NCI-H2171 (cell line): ENCODE results near the gene SHISA7.
"Not testable (repeated sequence)": the region's sequence is repeated elsewhere in the genome, so short reads cannot be mapped to it uniquely, and the experiment has no call there.

ENCODE experiments used
- DNase-seq: peaks from one replicate; lab custom pipeline; 2025; lab: John Stamatoyannopoulos, UW

SHISA7 gene

DNA sequence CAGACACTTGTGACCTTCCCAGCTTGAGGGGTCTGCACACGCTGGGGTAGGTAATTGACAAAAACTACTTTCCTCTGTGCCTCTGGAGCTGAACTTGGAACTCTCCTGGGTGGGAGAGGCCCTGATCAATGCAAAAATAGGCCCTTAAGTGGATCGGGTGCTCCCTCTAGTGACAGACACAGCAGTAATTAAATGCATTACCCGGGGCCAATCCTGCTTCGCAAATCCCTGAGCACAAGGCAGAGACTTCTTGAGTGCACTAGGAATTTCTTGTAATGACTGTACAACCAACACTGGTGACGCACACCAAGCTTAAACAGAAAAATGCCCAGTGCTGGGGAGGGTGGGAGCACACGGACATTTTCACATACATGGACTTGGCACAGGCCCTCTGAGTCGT lies 24.9 kb downstream of the SHISA7 start:
- peak; percentile 50 for DNase-seq

DNA sequence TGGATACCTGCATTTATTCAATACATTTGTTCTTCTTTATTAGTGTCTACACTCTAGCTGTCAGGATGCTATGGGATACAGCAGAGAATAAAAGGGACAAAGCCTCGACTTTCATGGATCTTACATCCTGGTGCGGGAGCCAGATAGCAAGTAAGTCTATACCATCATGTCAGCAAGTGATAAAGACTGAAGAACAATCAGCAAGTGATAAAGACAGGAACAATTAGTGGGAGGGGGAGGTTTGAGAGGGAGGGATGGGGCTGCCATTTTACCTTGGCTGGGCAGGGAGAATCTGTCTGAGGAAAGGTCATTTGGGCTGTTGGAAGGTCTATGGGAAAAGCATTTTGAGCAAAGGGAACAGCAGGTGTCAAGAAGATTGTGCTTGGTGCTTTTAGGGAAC lies 32.9 kb downstream of the SHISA7 start:
- DNase-seq, result no peak

DNA sequence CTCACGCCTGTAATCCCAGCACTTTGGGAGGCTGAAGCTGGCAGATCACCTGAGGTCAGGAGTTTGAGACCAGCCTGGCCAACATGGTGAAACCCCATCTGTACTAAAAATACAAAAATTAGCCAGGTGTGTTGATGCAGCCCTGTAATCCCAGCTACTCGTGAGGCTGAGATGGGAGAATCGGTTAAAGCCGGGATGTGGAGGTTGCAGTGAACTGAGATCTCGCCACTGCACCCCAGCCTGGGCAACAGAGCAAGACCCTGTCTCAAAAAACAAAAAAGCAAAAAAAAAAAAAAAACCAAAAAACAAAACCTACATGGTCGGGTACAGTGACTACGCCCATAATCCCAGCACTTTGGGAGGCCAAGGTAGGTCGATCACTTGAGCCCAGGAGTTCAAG lies 33.9 kb downstream of the SHISA7 start:
- not testable (repeated sequence) for DNase-seq

DNA sequence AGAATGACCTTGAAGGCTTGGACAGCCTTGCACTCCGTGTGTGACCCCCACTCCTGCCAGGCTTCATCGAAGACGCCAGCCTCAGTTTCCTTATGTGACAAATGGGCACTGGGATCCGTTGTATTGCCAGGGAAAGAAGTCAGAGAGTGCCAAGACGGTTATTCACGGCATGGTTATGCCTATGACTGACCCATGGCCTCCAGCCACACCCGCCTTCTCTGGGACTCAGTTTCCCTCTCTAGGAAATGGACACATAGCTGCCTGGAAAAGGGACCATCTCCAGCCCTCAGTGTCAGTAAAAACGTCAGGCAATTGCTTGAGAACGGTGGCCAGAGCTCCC lies 34.6 kb downstream of the SHISA7 start:
- no peak for DNase-seq

DNA sequence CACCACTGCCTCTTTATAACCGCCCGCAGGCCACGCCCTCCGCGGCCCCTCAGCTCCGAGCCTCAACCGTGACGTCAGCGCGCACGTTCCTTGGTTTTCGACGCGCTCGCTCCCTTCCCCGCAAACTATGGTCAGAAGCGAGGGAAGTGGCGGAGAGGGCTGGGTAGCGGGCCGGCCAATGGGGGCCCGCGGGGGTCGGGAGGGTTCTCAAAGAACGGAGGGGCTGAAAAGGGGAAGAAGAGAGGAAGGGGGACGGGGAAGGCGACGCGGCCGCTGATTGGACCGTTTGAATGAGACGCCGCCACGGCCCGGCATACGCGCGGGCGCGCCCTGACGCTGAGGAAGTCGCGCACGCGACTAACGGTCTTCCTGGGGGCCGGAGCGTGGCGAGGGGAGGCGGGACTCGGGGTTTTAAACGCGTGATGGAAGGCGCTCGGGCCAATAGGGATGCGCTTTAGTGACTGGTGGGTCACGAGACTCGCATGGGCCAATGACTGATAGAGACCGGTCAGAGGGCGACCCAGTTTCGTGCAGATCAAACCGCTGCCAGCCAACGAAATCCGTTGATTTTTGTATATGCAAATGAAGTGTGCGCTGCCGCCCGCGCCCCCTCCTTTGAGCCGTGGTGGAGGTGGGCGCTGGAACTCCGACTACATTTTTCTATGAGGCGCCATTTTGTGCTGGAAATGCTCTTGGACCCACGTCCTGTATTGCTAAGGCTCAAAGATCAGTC lies 35.1 kb downstream of the SHISA7 start:
- peak; percentile 99 for DNase-seq

DNA sequence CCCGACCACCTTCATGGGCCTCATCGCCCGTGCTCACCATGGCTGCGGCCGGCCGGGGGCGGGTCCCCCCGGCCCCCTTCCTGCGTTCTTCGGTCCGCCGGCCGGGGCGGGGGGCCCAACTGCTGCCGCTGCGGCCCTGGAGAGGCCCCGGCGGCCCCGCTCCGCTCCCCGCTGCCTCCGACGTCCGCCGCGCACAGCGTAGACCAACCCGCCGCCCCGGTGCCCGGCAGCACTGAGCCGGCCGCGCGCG lies 35.6 kb downstream of the SHISA7 start, which contains the start of gene UBE2S:
UBE2S (minus strand) TSS at position 239 of the 250 bp plus-strand sequence; CDS start at position 40, 199 bp downstream.
- not testable (repeated sequence) for DNase-seq

DNA sequence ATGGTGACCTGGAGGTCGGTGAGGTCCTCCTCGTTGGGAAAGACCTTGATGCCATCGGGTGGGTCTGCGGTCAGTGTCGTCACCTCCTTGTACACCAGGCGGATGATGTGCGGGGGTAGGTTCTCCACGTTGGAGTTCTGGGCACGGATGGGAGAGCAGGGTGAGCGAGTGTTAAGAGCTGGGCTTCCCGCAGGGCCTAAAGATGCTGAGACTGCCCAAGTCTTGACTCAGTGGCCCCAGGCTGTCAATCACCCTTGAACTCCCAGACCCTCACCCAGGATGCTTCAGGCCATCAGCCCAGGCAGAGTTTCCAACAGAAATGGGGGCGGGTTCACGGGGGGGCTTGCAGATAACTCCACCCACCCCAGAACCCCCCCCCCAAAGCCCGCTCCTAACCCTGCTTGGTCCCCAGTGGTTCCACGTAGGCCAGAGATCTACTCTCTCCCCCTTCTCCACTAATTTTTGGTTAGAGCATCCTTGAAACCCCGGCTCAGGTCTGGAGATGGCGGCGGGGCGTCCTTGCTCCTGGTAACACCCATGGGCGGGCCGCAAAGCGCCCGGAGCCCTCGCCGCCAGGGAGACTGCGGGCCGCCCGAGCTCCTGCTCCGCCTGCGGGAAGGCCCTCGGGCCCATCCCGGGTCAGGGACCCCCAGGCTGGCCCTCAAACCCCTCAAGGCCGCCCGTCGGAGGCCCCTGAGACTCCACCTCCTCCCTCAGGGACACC lies 36.1 kb downstream of the SHISA7 start:
- no peak for DNase-seq

DNA sequence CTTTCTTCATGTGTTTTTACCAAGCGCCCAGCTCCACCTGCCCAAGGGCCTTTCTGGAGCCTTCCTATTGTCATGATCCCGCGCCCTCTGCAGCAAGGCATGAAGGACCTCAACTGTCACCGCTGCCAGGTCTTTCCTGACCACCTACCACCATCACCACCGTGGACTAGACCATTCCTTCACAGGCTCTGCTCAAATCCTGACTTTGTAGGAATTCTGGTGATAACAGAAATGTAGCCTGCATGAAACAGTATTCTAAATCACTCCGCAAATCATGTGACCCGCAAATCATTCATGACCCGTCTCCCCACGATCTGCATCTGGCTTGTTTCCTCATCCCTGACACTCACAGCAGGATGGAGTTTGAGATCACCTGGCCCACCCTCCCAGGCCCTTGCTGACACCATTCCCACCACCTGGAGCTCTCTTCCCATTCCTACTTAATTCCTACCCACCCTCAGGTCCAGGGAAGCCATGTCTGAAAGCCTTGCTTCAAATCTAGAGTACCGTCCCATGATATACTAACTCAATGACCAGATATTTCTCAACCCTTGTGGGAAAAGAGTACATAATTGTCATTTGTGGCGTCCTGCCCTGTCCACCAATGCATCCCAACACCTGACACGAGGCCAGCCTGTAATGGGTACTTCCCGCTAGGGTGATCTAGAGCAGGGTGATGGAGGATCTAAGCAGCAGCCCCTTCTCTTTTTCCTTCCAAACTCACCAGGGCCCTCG lies 36.8 kb downstream of the SHISA7 start:
- no peak for DNase-seq

DNA sequence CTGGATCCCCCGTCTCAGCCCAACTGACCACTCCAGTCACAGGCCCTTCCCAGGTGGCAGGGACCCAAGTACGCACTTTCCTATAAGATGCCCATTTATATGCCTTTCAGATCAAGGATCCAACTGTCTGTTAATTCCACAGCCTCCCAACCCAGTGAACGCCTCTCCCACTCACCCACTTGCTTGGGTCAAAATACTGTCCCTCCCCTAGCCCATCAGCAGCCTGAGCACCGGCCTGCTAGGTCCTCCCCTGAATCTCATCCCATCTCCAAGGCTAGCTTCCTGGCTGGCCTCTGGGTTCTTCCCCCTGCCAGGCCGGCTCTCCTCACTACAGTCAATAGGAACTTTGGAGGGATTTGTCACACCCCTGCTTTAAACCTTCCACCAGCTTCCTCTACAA lies 37.5 kb downstream of the SHISA7 start:
- DNase-seq, result no peak

DNA sequence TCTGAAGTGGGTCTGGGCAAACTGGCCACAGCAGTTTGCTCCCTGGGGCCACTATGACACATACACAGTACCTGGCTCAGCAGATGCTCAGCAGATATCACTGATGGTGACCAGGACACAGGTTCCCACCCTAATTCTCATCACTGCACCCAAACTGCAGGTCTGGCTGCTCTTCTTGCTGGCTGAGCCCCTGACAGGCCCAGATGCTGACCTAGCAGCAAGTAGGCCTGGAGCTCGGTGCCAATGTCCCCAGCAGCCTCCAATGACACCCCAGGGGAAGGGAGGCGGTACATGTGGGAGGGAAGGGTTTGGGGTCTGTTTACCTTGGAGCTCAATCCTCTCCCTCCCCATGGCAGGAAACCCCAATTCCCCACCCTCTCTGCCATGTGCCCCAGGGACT lies 40.6 kb downstream of the SHISA7 start:
- no peak for DNase-seq

DNA sequence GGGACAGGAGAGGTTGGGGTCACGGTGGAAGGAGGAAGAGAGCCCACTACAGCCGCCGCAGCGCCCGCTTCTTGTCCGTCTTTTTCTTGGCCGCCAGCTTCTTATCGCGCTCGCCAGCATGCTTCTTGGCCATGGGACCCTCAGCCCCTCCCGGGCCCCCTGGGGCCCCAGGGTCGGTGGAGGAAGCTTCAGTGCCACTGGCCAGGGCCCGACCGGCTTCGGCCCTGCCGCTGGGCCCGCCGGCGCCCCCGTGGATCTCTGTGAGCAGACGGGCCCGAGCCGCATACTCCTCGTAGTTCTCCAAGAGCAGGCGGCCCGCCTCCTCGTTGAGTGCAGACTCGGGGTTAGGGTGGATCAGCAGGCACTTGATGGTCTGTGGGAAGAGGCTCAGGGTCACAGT lies 41.7 kb downstream of the SHISA7 start:
- not testable (repeated sequence) for DNase-seq

DNA sequence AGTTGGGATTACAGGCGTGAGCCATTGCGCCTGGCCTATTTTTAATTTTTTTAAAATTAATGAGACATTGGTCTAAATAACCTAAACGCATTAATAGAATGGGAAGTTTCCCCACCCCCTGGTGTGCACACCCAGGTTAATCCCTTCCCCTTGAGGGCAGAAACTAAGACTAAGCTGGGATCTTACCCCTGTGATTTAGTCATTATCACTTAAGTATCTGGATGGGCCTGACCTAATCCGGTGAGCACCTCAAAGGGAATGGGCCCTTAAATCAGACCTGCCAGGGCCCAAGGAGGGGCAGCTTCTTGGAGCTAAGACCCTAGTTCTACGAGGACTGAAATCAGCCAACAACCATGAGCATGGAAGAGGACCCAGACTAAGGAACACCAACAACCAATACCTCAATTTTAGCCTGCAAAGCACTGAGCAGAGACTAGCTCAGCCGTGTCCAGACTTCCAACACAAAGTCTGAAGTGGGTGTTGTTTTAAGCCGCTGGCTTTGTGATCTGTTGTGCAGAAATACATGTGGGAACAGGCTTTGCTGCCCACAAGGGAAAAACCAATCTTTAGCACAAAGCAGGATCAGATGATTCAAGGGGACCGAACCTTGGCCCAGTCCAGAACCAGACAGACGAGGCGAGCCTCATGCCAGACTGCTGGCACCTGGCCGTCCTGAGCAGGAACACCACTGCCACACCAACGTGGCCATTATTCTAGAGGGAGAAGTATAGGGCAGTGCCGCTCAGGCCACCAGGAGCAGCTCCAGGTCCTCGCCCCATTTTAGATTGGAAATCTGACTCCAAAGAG lies 42.6 kb downstream of the SHISA7 start:
- no peak for DNase-seq

DNA sequence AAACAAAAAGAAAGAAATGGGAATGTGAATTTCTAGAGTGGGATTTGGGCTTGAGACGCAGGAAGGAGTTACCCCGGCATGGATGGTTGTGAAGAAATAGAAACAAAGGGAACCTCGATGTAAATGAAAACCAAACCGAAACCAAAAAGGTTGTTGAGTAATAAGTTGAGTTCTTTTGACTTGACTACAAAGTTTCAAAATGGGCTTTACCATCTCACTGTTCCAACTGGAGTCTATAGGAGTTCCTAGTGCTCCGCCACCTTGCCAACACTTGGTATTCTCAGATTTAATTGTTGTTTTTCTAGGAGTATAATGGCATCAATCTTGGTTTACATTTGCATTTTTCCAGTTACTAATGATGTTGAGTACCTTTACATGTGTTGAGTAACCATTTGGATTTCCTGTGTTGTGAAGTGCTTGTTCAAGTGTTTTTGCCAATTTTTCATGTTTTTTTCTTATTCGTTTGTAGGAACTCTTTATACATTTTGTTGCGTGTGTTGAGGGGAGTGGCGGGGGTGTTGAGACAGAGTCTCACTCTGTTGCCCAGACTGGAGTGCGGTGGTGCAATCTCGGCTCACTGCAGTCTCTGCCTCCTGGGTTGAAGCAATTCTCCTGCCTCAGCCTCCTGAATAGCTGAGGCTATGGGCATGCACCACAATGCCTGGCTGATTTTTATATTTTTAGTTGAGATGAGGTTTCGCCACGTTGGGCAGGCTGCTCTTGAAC lies 44.7 kb downstream of the SHISA7 start:
- DNase-seq, result no peak

DNA sequence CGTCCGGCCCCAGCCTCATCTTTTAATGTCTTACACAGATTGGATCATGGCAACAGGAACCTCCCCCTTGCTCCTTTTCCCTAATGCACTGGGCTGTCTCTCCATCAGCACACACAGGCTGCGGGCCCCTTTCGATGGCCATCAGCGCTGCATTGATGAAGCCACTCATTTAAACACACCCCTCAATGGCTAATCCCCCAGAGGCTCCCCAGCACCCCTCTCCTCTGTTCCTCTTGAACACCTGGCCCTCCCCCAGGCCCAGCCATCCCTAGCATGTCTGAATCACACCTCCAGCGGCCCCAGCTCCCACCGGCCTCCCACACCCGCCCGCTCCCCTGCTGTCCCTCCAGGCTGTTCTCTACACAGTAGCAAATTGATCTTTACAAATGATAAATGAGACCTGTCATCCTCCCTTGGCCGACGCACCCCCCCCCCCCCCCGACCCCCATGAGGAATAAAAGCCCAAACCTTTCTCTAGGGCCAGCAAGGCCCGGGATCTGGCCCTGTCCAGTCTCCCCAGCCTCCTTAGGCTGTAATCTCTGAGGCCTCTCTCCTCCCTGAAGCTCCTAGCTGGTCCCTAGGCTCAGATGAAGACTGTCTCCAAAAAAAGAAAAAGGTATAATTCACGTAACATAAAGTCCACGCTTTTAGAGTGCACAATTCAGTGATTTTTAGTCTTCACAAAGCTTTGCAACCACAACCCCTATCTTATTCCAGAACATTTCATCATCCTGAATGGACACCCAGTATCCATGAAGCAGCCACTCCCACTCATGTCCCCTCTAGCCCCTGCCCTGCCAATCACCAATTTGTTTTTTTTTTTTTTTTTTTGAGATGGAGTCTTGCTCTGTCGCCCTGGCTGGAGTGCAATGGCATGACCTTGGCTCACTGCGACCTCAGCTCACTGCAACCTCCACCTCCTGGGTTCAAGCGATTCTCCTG lies 50.0 kb downstream of the SHISA7 start:
- no peak for DNase-seq

DNA sequence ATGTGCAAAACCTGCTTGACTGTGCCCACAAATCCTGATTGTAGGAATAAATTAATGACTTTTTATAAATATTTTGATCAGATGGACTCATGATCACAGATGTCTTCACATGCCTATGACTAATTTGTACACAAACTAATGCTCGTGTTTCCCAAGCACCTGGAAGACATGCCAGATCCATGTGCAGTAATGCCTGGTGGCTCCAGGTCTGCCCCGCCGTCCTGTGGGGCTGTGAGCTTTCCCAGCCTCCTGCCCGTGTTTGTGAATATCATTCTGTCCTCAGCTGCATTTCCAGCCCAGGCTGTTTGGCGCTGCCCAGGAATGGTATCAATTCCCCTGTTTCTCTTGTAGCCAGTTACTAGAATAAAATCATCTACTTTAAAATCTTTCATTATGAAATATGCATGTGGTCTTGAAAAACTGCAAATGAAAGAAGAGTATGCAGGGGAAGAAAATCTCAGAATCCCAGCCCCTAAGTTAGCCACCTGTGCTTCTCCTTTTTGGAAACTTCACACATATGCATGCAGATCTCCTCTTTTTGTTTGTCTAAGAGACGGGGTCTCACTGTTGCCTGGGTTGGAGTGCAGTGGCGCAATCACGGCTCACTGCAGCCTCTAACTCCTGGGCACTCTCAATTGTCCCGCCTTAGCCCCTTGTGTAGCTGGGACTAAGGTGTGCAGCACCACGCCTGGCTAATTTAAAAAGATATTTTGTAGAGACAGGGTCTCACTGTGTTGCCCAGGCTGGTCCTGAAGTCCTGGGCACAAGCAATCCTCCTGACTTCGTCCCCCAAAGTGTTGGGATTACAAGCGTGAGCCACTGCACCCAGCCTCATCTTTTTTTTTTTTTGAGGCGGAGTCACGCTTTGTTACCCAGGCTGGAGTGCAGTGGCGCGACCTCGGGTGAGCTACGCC lies 51.1 kb downstream of the SHISA7 start:
- no peak for DNase-seq

DNA sequence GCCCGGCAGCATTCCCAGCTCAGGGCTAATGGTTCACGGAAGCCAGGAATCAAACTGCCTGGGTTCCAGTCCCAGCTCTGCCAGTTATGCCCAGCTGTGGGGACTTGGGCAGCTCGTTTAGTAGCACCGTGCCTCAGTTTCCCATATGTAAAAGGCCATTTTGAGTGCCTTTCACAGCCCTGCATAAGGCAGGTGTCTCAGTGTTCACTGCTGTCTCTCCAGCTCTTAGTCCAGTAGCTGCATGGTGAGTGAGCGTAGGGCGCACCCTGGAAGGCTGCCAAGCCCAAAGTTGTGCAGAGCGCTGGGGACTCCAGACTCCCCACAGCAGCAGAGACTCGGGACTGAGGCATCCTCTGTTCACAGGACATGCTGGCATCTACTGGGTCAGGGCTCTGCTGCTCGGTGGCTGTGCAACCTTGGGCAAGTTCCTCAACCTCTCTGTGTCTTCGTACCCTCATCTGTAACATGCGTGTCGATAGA lies 51.9 kb downstream of the SHISA7 start:
- DNase-seq, result no peak

DNA sequence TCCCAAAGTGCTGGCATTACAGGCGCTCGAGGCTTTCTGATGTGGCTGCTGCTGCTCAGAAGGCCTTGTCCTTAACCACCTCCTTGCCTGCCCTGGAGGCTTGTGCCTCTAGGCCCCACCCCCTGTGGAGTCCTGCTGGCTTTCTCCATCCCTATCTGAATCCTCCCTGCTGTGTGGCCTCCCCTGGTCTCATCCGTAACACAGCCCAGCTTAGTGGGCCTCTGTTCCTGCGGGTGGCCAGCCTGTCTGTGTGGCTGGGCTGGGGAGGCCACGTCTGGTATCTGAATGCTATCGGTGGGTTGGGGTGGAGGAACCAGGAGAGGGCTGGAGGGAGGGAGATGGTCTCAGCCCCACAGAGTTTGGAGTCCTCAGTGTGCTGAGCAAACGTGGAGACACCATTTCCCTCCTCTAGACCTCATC lies 52.6 kb downstream of the SHISA7 start:
- no peak for DNase-seq

DNA sequence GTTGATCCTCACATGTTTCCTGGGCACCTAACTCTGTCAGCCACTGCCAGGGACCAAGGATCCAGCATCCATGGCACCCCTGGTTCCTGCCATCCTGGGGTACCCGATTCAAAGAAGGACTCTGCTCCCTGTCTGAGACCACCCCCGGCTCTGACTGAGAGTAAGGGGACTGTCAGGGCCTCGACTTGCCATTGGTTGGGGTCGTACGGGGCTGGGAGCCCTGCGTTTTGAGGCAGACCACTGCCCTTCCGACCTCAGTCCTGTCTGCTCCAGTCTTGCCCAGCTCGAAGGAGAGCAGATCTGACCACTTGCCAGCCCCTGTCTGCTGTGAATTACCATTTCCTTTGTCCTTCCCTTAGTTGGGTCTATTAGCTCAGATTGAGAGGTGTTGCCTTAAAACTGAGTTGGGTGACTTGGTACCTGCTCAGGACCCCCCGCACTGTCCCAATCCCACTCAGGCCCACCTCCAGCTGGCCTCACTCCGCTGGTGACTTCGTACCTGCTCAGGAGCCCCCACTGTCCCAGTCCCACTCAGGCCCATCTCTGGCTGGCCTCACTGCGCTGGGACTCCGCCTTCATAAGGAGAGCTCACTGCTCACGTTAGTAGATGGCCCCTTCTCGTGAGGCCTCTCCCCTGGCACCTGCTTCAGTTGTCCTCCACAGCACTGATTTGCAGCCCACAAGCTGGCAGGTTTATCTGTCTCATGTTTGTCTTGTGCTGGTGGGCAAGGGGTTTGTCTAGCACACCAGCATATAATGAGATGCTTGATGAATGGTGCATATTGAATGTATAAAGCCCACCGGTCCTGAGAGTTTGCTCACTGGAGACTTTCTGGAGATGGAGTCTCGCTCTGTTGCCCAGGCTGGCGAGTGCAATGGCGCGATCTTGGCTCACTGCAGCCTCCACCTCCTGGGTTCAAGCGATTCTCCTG lies 53.4 kb downstream of the SHISA7 start:
- no peak for DNase-seq
